Vagina (tissue), 2 donors: Measurements from ENCODE around the gene NUTM1. TPM values are rescaled to one million over a fixed set of nuclear protein-coding genes. Genes with fewer than 3 reads are reported as not detected.

ENCODE experiments used
- DNase-seq, 2 donors: peaks; one replicate each; pipeline ENCODE4 v3.0.0-alpha.2; 2017; ENCODE audit errors: extremely low spot score in 2 of 2
- H3K27ac ChIP-seq: fragments of 200-600 bp; sonication (generic); one replicate; pipeline ENCODE4 v1.5.1; 2019
- H3K27me3 ChIP-seq: fragments of 200-600 bp; sonication (generic); one replicate; pipeline ENCODE4 v1.5.1; 2019
- H3K36me3 ChIP-seq, 2 donors: fragments of 200-600 bp; sonication (generic); one replicate each; pipeline ENCODE4 v1.5.1; 2017 to 2019
- H3K4me1 ChIP-seq: fragments of 200-600 bp; sonication (generic); one replicate; pipeline ENCODE4 v1.5.1; 2019
- H3K4me3 ChIP-seq, 2 donors: fragments of 200-600 bp; sonication (generic); 1 replicate in 1 of 2; 2 replicates in 1 of 2; pipeline ENCODE4 v1.5.1; 2016 to 2019
- H3K9me3 ChIP-seq: fragments of 200-600 bp; sonication (generic); one replicate; pipeline ENCODE4 v1.5.1; 2019
- CTCF ChIP-seq, 3 experiments: fragments of 450-650 bp in 2 of 3; fragments of 200-600 bp in 1 of 3; sonication (generic) in 1 of 3; IDR thresholded peaks; one replicate each; pipeline ENCODE4 v1.5.1; 2017 to 2019; ENCODE audit warnings: antibody characterized with exemption in 3 of 3, mild to moderate bottlenecking in 2 of 3, moderate library complexity in 2 of 3
- POLR2A ChIP-seq, 2 donors: fragments of 450-650 bp; IDR thresholded peaks; one replicate each; pipeline ENCODE4 v1.6.1; 2017; ENCODE audit warnings: antibody characterized with exemption in 2 of 2, mild to moderate bottlenecking in 2 of 2, moderate library complexity in 2 of 2
- POLR2AphosphoS5 ChIP-seq, 2 donors: sonication (generic); formaldehyde crosslinking; IDR thresholded peaks; one replicate each; pipeline ENCODE4 v1.9.0; 2017; ENCODE audit warnings: antibody characterized with exemption in 2 of 2, mild to moderate bottlenecking in 2 of 2, low read depth in 1 of 2; ENCODE audit not compliant: insufficient read depth in 1 of 2
- intact Hi-C: fragments of 100-400 bp; cut with DNase I; formaldehyde crosslinking; loops from one replicate; pipeline ENCODE4 v1.15.1; 2023
- total RNA-seq: library from RNA; depleted of rRNA; stranded (reverse); fragments of >200 nt; gene quantifications from one replicate; pipeline ENCODE4 v1.2.3, GENCODE V29; 2016

The NUTM1 gene
- total RNA-seq, 1 donor from 2014 or later, result not detected

GRCh38 chr15:34332553-34333120 is 10.5 kb upstream of the NUTM1 start:
- Histone ChIP-seq H3K9me3 (no peaks in the 10 kb centered on the region), H3K27ac (no peak overlapping the region)
- intact Hi-C loops, result no loop called here

GRCh38 chr15:34334672-34335071 is 8.4 kb upstream of the NUTM1 start:
- Histone ChIP-seq H3K4me1 (peaks cover 35% of the 10 kb centered on the region), H3K27ac (peak overlapping the region; percentile 36), H3K4me3 (peak overlapping the region in 1 of 2 donors; percentile 7), H3K9me3 (no peaks in the 10 kb centered on the region), H3K36me3 (peaks cover 0 to 3% of the 10 kb centered on the region in 2 donors), H3K27me3 (no peaks in the 10 kb centered on the region)
- DNase-seq, result no peak
- no peak for TF ChIP-seq CTCF (IDR thresholded peaks at IDR 0.05)
- no peak for TF ChIP-seq POLR2A (IDR thresholded peaks at IDR 0.05)
- no peak for TF ChIP-seq POLR2AphosphoS5 (IDR thresholded peaks at IDR 0.05; ENCODE audit: insufficient read depth in 1 of 2, low read depth in 1 of 2)
- intact Hi-C loops, result no loop called here

More at GRCh38 chr15:34332553-34333120, 10.5 kb upstream of the NUTM1 start:
- Histone ChIP-seq H3K27me3 (no peaks in the 10 kb centered on the region), H3K36me3 (no peaks in the 10 kb centered on the region), H3K4me3 (no peak overlapping the region), H3K4me1 (peaks cover 30% of the 10 kb centered on the region)
- DNase-seq, result no peak
- no peak for TF ChIP-seq CTCF (IDR thresholded peaks at IDR 0.05)
- no peak for TF ChIP-seq POLR2AphosphoS5 (IDR thresholded peaks at IDR 0.05; ENCODE audit: insufficient read depth in 1 of 2, low read depth in 1 of 2)
- TF ChIP-seq POLR2A (IDR thresholded peaks at IDR 0.05), result no peak

- DNase-seq, result no peak
- no peaks in the 10 kb centered on the region for H3K27me3 ChIP-seq
- H3K4me1 ChIP-seq, result peaks cover 41% of the 10 kb centered on the region
- peaks cover 0 to 7% of the 10 kb centered on the region in 2 donors for H3K36me3 ChIP-seq
- intact Hi-C loops, result no loop called here
- peak overlapping the region; percentile 60 for H3K27ac ChIP-seq
- H3K9me3 ChIP-seq, result no peaks in the 10 kb centered on the region
- peak overlapping the region in 1 of 2 donors; percentile 93 for H3K4me3 ChIP-seq
- TF ChIP-seq CTCF (IDR thresholded peaks at IDR 0.05) (no peak), POLR2AphosphoS5 (IDR thresholded peaks at IDR 0.05; ENCODE audit: insufficient read depth in 1 of 2, low read depth in 1 of 2) (peak in 1 of 2 donors; percentile 46)
These were observed 7.7 kb upstream of the NUTM1 start for GRCh38 chr15:34335176-34336032.

GRCh38 chr15:34336231-34336990 is 6.7 kb upstream of the NUTM1 start:
- no peaks in the 10 kb centered on the region for H3K27me3 ChIP-seq
- no peak for DNase-seq
- intact Hi-C loops, result no loop called here
- peaks cover 0 to 7% of the 10 kb centered on the region in 2 donors for H3K36me3 ChIP-seq
- TF ChIP-seq CTCF (IDR thresholded peaks at IDR 0.05) (no peak), POLR2A (IDR thresholded peaks at IDR 0.05) (no peak), POLR2AphosphoS5 (IDR thresholded peaks at IDR 0.05; ENCODE audit: insufficient read depth in 1 of 2, low read depth in 1 of 2) (no peak)
- peaks cover 51% of the 10 kb centered on the region for H3K4me1 ChIP-seq
- H3K27ac ChIP-seq, result peak overlapping the region; percentile 93
- peak overlapping the region; percentile 58 to 93 for H3K4me3 ChIP-seq
- H3K9me3 ChIP-seq, result no peaks in the 10 kb centered on the region
